Loucy (cell line): ENCODE data around the gene SPOPL.

Experiments used
- H2AFZ ChIP-seq: fragments of 200-600 bp; sonication (generic); 2 replicates; pipeline ENCODE4 v1.6.0; 2016; ENCODE audit warnings: antibody characterized with exemption, mild to moderate bottlenecking, low read length, moderate library complexity
- H3F3A ChIP-seq: fragments of 200-600 bp; 2 replicates; pipeline ENCODE4 v1.6.0; 2016; ENCODE audit warnings: antibody characterized with exemption, low read depth, mild to moderate bottlenecking
- H3K27me3 ChIP-seq: fragments of 200-600 bp; sonication (generic); 2 replicates; pipeline ENCODE4 v1.6.1; 2014; ENCODE audit warnings: low read length, mild to moderate bottlenecking; ENCODE audit not compliant: insufficient read depth, poor library complexity, severe bottlenecking
- H3K36me3 ChIP-seq: fragments of 200-600 bp; sonication (generic); 2 replicates; pipeline ENCODE4 v1.6.1; 2016; ENCODE audit warnings: low read length; ENCODE audit not compliant: insufficient read depth
- H3K4me1 ChIP-seq: fragments of 200-600 bp; sonication (generic); 2 replicates; pipeline ENCODE4 v1.5.1; 2014; ENCODE audit warnings: low read length, mild to moderate bottlenecking; ENCODE audit not compliant: insufficient read depth, poor library complexity, severe bottlenecking
- H3K4me2 ChIP-seq: fragments of 200-600 bp; sonication (generic); 2 replicates; pipeline ENCODE4 v1.6.0; 2014; ENCODE audit warnings: antibody characterized with exemption, low read length, low read depth, mild to moderate bottlenecking; ENCODE audit not compliant: poor library complexity, severe bottlenecking
- H3K4me3 ChIP-seq: fragments of 200-600 bp; sonication (generic); 2 replicates; pipeline ENCODE4 v1.5.1; 2014; ENCODE audit warnings: low read length, mild to moderate bottlenecking, mixed read lengths; ENCODE audit not compliant: poor library complexity, severe bottlenecking
- H3K79me2 ChIP-seq: fragments of 200-600 bp; sonication (generic); 2 replicates; pipeline ENCODE4 v1.6.1; 2014; ENCODE audit warnings: low read length; ENCODE audit not compliant: insufficient read depth
- H3K9ac ChIP-seq: fragments of 200-600 bp; sonication (generic); 2 replicates; pipeline ENCODE4 v1.6.0; 2014; ENCODE audit warnings: mild to moderate bottlenecking, low read depth, low read length, moderate library complexity; ENCODE audit not compliant: poor library complexity, severe bottlenecking
- H3K9me2 ChIP-seq: fragments of 200-600 bp; sonication (generic); replicated peaks from 2 replicates; pipeline ENCODE4 v1.6.1; 2016; ENCODE audit warnings: low read depth, low read length, mixed read lengths
- H3K9me3 ChIP-seq: fragments of 200-600 bp; sonication (generic); 2 replicates; pipeline ENCODE4 v1.6.1; 2014; ENCODE audit warnings: mild to moderate bottlenecking, antibody characterized with exemption, low read length, low read depth; ENCODE audit not compliant: insufficient read depth
- H4K20me1 ChIP-seq: fragments of 200-600 bp; sonication (generic); 2 replicates; pipeline ENCODE4 v1.6.0; 2014; ENCODE audit warnings: antibody characterized with exemption, low read length, mild to moderate bottlenecking; ENCODE audit not compliant: insufficient read depth, poor library complexity, severe bottlenecking
- EZH2phosphoT487 ChIP-seq: fragments of 200-600 bp; IDR thresholded peaks from 2 replicates; pipeline ENCODE4 v1.6.1; 2018; ENCODE audit warnings: antibody characterized with exemption, mild to moderate bottlenecking, moderate library complexity, borderline replicate concordance
- TF ChIP-seq, protein P1 (sequence below): fragments of 200-600 bp; sonication (generic); conservative IDR thresholded peaks from 2 replicates; pipeline ENCODE4 v1.5.1; 2014; ENCODE audit warnings: mild to moderate bottlenecking, antibody characterized with exemption, low read length

Gene SPOPL

GRCh38 chr2:138577066-138577465 is 75.5 kb downstream of the SPOPL start:
- H3F3A ChIP-seq, result no peaks in the 10 kb centered on the region
- no peak overlapping the region for H3K4me3 ChIP-seq
- H3K36me3 ChIP-seq, result no peaks in the 10 kb centered on the region
- H4K20me1 ChIP-seq, result no peaks in the 10 kb centered on the region
- H3K4me2 ChIP-seq, result no peak overlapping the region
- no peaks in the 10 kb centered on the region for H3K9me2 ChIP-seq
- no peaks in the 10 kb centered on the region for H3K27me3 ChIP-seq
- no peak overlapping the region for H2AFZ ChIP-seq
- TF ChIP-seq, protein P1, sequence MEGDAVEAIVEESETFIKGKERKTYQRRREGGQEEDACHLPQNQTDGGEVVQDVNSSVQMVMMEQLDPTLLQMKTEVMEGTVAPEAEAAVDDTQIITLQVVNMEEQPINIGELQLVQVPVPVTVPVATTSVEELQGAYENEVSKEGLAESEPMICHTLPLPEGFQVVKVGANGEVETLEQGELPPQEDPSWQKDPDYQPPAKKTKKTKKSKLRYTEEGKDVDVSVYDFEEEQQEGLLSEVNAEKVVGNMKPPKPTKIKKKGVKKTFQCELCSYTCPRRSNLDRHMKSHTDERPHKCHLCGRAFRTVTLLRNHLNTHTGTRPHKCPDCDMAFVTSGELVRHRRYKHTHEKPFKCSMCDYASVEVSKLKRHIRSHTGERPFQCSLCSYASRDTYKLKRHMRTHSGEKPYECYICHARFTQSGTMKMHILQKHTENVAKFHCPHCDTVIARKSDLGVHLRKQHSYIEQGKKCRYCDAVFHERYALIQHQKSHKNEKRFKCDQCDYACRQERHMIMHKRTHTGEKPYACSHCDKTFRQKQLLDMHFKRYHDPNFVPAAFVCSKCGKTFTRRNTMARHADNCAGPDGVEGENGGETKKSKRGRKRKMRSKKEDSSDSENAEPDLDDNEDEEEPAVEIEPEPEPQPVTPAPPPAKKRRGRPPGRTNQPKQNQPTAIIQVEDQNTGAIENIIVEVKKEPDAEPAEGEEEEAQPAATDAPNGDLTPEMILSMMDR, result no peak
- no peak for TF ChIP-seq EZH2phosphoT487
- no peak overlapping the region for H3K9ac ChIP-seq
- no peaks in the 10 kb centered on the region for H3K9me3 ChIP-seq
- H3K79me2 ChIP-seq, result no peaks in the 10 kb centered on the region
- H3K4me1 ChIP-seq, result no peaks in the 10 kb centered on the region

GRCh38 chr2:138579556-138579955 is 78.0 kb downstream of the SPOPL start:
- Histone ChIP-seq H3K36me3 (no peaks in the 10 kb centered on the region), H3K79me2 (no peaks in the 10 kb centered on the region), H3K4me3 (no peak overlapping the region), H3K27me3 (no peaks in the 10 kb centered on the region), H3K4me1 (no peaks in the 10 kb centered on the region), H3K4me2 (no peak overlapping the region), H3K9me3 (no peaks in the 10 kb centered on the region), H3K9me2 (no peaks in the 10 kb centered on the region), H3F3A (no peaks in the 10 kb centered on the region), H3K9ac (no peak overlapping the region), H2AFZ (no peak overlapping the region), H4K20me1 (no peaks in the 10 kb centered on the region)
- TF ChIP-seq, protein P1, result no peak
- no peak for TF ChIP-seq EZH2phosphoT487

DNA sequence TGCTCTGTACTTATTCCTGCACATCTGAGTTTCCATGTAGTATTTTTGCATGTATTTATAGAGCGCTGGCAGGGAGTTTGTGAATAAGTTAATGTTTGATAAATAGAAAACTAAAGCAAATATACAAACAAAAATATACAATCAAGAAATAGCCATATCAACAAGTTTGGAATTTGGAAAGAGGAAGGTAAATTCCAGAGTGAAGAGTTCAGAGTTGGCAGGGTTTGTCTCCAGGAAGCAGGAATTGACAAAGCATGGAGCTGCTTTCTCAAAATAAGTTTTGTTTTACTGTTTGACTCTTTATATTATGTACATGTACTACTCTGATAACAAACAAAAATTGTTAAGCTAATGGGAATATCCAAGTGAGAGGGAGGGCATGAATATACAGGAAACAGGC is 80.3 kb downstream of the SPOPL start:
- H3K36me3 ChIP-seq, result no peaks in the 10 kb centered on the region
- no peak overlapping the region for H2AFZ ChIP-seq
- no peak overlapping the region for H3K4me3 ChIP-seq
- H3K9me2 ChIP-seq, result no peaks in the 10 kb centered on the region
- TF ChIP-seq, protein P1, result no peak
- no peaks in the 10 kb centered on the region for H3F3A ChIP-seq
- no peaks in the 10 kb centered on the region for H3K79me2 ChIP-seq
- no peaks in the 10 kb centered on the region for H3K9me3 ChIP-seq
- no peaks in the 10 kb centered on the region for H4K20me1 ChIP-seq
- no peak overlapping the region for H3K4me2 ChIP-seq
- no peaks in the 10 kb centered on the region for H3K4me1 ChIP-seq
- no peak overlapping the region for H3K9ac ChIP-seq
- no peaks in the 10 kb centered on the region for H3K27me3 ChIP-seq
